ENCODE measurements around the gene SLCO4A1.

Gene SLCO4A1

GRCh38 chr20:62638055-62638570 is 4.2 kb upstream of the SLCO4A1 start:
- TF ChIP-seq CTCF (IDR thresholded peaks at IDR 0.05; ENCODE audit: low read depth, low read length, missing control alignments), result no peak
- no peak overlapping the region for H3K4me3 ChIP-seq (replicated peaks; ENCODE audit: low read depth, low read length)
- no peak for DNase-seq (ENCODE audit: extremely low read depth, low read depth)

- no peak for DNase-seq (ENCODE audit: extremely low read depth, low read depth)
- no peak overlapping the region for H3K4me3 ChIP-seq (replicated peaks; ENCODE audit: low read depth, low read length)
- TF ChIP-seq CTCF (IDR thresholded peaks at IDR 0.05; ENCODE audit: low read depth, low read length, missing control alignments), result no peak
Measured at GRCh38 chr20:62638679-62639406, 3.5 kb upstream of the SLCO4A1 start.

GRCh38 chr20:62639765-62640164 is 2.5 kb upstream of the SLCO4A1 start:
- DNase-seq (ENCODE audit: extremely low read depth, low read depth), result no peak
- no peak for TF ChIP-seq CTCF (IDR thresholded peaks at IDR 0.05; ENCODE audit: low read depth, low read length, missing control alignments)
- no peak overlapping the region for H3K4me3 ChIP-seq (replicated peaks; ENCODE audit: low read depth, low read length)

GRCh38 chr20:62640870-62641269 is 1.4 kb upstream of the SLCO4A1 start:
- no peak for TF ChIP-seq CTCF (IDR thresholded peaks at IDR 0.05; ENCODE audit: low read depth, low read length, missing control alignments)
- DNase-seq (ENCODE audit: extremely low read depth, low read depth), result no peak
- no peak overlapping the region for H3K4me3 ChIP-seq (replicated peaks; ENCODE audit: low read depth, low read length)

GRCh38 chr20:62641321-62642050 is 817 bp upstream of the SLCO4A1 start:
- peak overlapping the region; percentile 75 for H3K4me3 ChIP-seq (replicated peaks; ENCODE audit: low read depth, low read length)
- no peak for TF ChIP-seq CTCF (IDR thresholded peaks at IDR 0.05; ENCODE audit: low read depth, low read length, missing control alignments)
- no peak for DNase-seq (ENCODE audit: extremely low read depth, low read depth)

- no peak for TF ChIP-seq CTCF (IDR thresholded peaks at IDR 0.05; ENCODE audit: low read depth, low read length, missing control alignments)
- H3K4me3 ChIP-seq (replicated peaks; ENCODE audit: low read depth, low read length), result peak overlapping the region; percentile 75
- no peak for DNase-seq (ENCODE audit: extremely low read depth, low read depth)
Measured at GRCh38 chr20:62642666-62643520, 590 bp downstream of the SLCO4A1 start.

Measured in HFF-Myc (cell line).